GM23338 (cell line): ENCODE data around the gene MCU. TPM values are rescaled to one million over a fixed set of nuclear protein-coding genes. Genes with fewer than 3 reads are reported as not detected.
A peak's percentile ranks its signal among the peaks of the same experiment; 100 is the strongest.
"Not testable (repeated sequence)": the region's sequence is repeated elsewhere in the genome, so short reads cannot be mapped to it uniquely, and the experiment has no call there.

Experiments used
- ATAC-seq: fragments of 200-7000 bp; cut with Tn5 transposase; 3 replicates; pipeline ENCODE4 v1.9.1; 2020
- DNase-seq: peaks from one replicate; pipeline ENCODE4 v3.0.0-alpha.2; 2015; ENCODE audit warnings: low spot score
- H2AFZ ChIP-seq: fragments of 200-600 bp; sonication (generic); 2 replicates; pipeline ENCODE4 v1.8.0; 2016; ENCODE audit warnings: antibody characterized with exemption, mild to moderate bottlenecking, moderate library complexity
- H3F3A ChIP-seq: fragments of 200-600 bp; sonication (generic); replicated peaks from 2 replicates; pipeline ENCODE4 v1.8.0; 2017; ENCODE audit warnings: antibody characterized with exemption, mixed run types, low read depth
- H3K27ac ChIP-seq: fragments of 200-600 bp; sonication (generic); 2 replicates; pipeline ENCODE4 v1.6.1; 2016; ENCODE audit warnings: low read depth
- H3K27me3 ChIP-seq: fragments of 200-600 bp; sonication (generic); 2 replicates; pipeline ENCODE4 v1.8.0; 2016; ENCODE audit warnings: mild to moderate bottlenecking, mixed run types, moderate library complexity; ENCODE audit not compliant: insufficient read depth
- H3K36me3 ChIP-seq: fragments of 200-600 bp; sonication (generic); 2 replicates; pipeline ENCODE4 v1.8.0; 2016; ENCODE audit warnings: mild to moderate bottlenecking; ENCODE audit not compliant: insufficient read depth
- H3K4me1 ChIP-seq: fragments of 200-600 bp; sonication (generic); 2 replicates; pipeline ENCODE4 v1.8.0; 2016; ENCODE audit warnings: mild to moderate bottlenecking, moderate library complexity; ENCODE audit not compliant: insufficient read depth
- H3K4me2 ChIP-seq: fragments of 200-600 bp; sonication (generic); 2 replicates; pipeline ENCODE4 v1.7.1; 2017; ENCODE audit warnings: mixed run types
- H3K4me3 ChIP-seq: fragments of 200-600 bp; sonication (generic); 2 replicates; pipeline ENCODE4 v1.6.1; 2016; ENCODE audit warnings: mixed run types
- H3K79me2 ChIP-seq: fragments of 200-600 bp; sonication (generic); replicated peaks from 2 replicates; pipeline ENCODE4 v1.8.0; 2017; ENCODE audit warnings: mild to moderate bottlenecking; ENCODE audit not compliant: insufficient read depth
- H3K9me2 ChIP-seq: fragments of 200-600 bp; sonication (generic); 2 replicates; pipeline ENCODE4 v1.8.0; 2017; ENCODE audit not compliant: insufficient read depth
- H4K20me1 ChIP-seq: fragments of 200-600 bp; sonication (generic); replicated peaks from 2 replicates; pipeline ENCODE4 v1.8.0; 2017; ENCODE audit warnings: mild to moderate bottlenecking; ENCODE audit not compliant: insufficient read depth
- H3K27ac Mint-ChIP-seq: 2 replicates; pipeline ENCODE4 v1.8.0; 2020; ENCODE audit warnings: inconsistent platforms, mild to moderate bottlenecking, moderate library complexity, mixed read lengths
- H3K27me3 Mint-ChIP-seq: 3 replicates; pipeline ENCODE4 v1.8.0; 2022; ENCODE audit warnings: low read depth, mild to moderate bottlenecking, moderate library complexity, mixed read lengths, inconsistent platforms; ENCODE audit not compliant: insufficient read depth, poor library complexity
- H3K36me3 Mint-ChIP-seq: 3 replicates; pipeline ENCODE4 v1.8.0; 2021; ENCODE audit warnings: low read depth, mild to moderate bottlenecking, inconsistent platforms, moderate library complexity, mixed read lengths
- H3K4me1 Mint-ChIP-seq: 3 replicates; pipeline ENCODE4 v1.8.0; 2020; ENCODE audit warnings: mild to moderate bottlenecking, inconsistent platforms, mixed read lengths
- H3K4me3 Mint-ChIP-seq: 3 replicates; pipeline ENCODE4 v1.8.0; 2021; ENCODE audit warnings: moderate library complexity, mild to moderate bottlenecking, inconsistent platforms, mixed read lengths
- H3K9me3 Mint-ChIP-seq: 3 replicates; pipeline ENCODE4 v1.8.0; 2020; ENCODE audit warnings: moderate library complexity, mild to moderate bottlenecking, inconsistent platforms, mixed read lengths
- CREB1 ChIP-seq: fragments of 250-450 bp; sonication (Bioruptor Pico); IDR thresholded peaks from 2 replicates; pipeline ENCODE4 v1.5.0; 2020; ENCODE audit warnings: low read depth, mild to moderate bottlenecking, moderate library complexity
- REST ChIP-seq: IDR thresholded peaks from one replicate; pipeline ENCODE4 v1.6.1; 2018; ENCODE audit warnings: antibody characterized with exemption; ENCODE audit not compliant: unreplicated experiment
- ZNF114 ChIP-seq: fragments of 250-450 bp; sonication (Bioruptor Pico); IDR thresholded peaks from 2 replicates; pipeline ENCODE4 v1.5.0; 2020; ENCODE audit warnings: mild to moderate bottlenecking, moderate library complexity
- ZNF462 ChIP-seq: fragments of 250-450 bp; sonication (Bioruptor Pico); IDR thresholded peaks from 2 replicates; pipeline ENCODE4 v1.5.0; 2020; ENCODE audit warnings: mild to moderate bottlenecking, moderate library complexity
- polyA plus RNA-seq: library from polyadenylated mRNA; unstranded; fragments of >200 nt; fragmentation: Nextera tagmentation; extraction: Ambion mirVana; gene quantifications from 2 replicates; pipeline ENCODE4 v1.2.1, GENCODE V29; 2016
- total RNA-seq: library from RNA; depleted of rRNA; stranded (reverse); fragments of >200 nt; shearing (Covaris generic); gene quantifications from 2 replicates; pipeline ENCODE4 v1.2.3, GENCODE V29; 2014

MCU gene
- total and polyA plus RNA-seq, 2 experiments from 2014 or later, result 41.8 to 68.2 TPM

DNA sequence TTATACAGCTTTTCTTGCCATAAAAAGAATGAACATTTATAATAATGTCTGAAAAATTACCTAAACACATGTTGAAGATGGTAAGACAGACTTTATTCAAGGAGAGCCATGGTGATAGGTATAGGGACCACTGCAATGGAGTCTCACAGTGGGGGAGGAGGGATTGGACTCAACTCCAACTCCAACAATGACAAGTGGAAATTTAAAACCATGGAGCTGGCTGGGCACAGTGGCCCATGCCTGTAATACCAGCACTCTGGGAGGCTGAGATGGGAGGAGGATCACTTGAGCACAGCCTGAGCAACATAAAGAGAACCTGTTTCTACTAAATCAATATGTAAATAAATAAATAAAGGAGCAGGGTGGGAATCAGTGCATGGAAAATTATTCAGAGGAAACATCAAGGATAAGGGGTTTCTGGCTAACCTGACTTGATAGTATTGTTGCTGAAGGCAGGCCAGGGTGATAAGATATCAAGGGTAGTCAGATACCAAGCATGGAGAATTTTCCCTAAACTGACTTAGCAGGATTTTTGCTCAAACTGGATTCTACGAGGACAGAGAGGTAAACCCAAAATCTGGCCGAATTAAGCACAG is 46.6 kb upstream of the MCU start (continued):
- no peak for TF ChIP-seq REST
- no peak for TF ChIP-seq ZNF462 (CRISPR knock-in tag)
- TF ChIP-seq CREB1, result no peak
- TF ChIP-seq ZNF114 (CRISPR knock-in tag), result no peak

- not testable (repeated sequence) for ATAC-seq, H3K27ac ChIP-seq, H3K9me2 ChIP-seq, DNase-seq, H3K4me3 ChIP-seq, H3K27ac Mint-ChIP-seq, H3K4me2 ChIP-seq, H3F3A ChIP-seq, H3K4me3 Mint-ChIP-seq, H4K20me1 ChIP-seq, H3K36me3 Mint-ChIP-seq, H3K9me3 Mint-ChIP-seq, H3K4me1 Mint-ChIP-seq, H3K4me1 ChIP-seq, H3K27me3 ChIP-seq, H3K36me3 ChIP-seq, H3K27me3 Mint-ChIP-seq, H3K79me2 ChIP-seq
- 0 out of 2 replicates have a peak overlapping the region, but pooled peaks have one; percentile 6 for H2AFZ ChIP-seq
Measured at GRCh38 chr10:72646971-72647370, 45.0 kb upstream of the MCU start.
